Mesothelial cell of epicardium (in vitro differentiated cells): ENCODE results near the gene CFAP141. TPM values are rescaled to one million over a fixed set of nuclear protein-coding genes. Genes with fewer than 3 reads are reported as not detected.

ENCODE experiments used
- DNase-seq, 2 experiments: peaks; one replicate each; pipeline ENCODE4 v3.0.0; 2021; ENCODE audit warnings: low spot score in 2 of 2; ENCODE audit not compliant: unreplicated experiment in 2 of 2
- H3K27ac Mint-ChIP-seq: 2 replicates; pipeline ENCODE4 v1.8.0; 2021; ENCODE audit warnings: mixed read lengths
- H3K27me3 Mint-ChIP-seq: 2 replicates; pipeline ENCODE4 v1.8.0; 2021; ENCODE audit warnings: low read depth, mixed read lengths
- H3K36me3 Mint-ChIP-seq: 2 replicates; pipeline ENCODE4 v1.8.0; 2021; ENCODE audit warnings: mixed read lengths
- H3K4me1 Mint-ChIP-seq: 2 replicates; pipeline ENCODE4 v1.8.0; 2021; ENCODE audit warnings: mixed read lengths
- H3K4me3 Mint-ChIP-seq: 2 replicates; pipeline ENCODE4 v1.8.0; 2021; ENCODE audit warnings: mild to moderate bottlenecking, moderate library complexity, mixed read lengths
- H3K9me3 Mint-ChIP-seq: 2 replicates; pipeline ENCODE4 v1.8.0; 2021; ENCODE audit warnings: mixed read lengths
- total RNA-seq: library from RNA; stranded (reverse); gene quantifications from 3 replicates; pipeline ENCODE4 v1.2.1, GENCODE V29; 2021
- TF ChIP-seq, protein P1 (sequence below): fragments of 200-600 bp; sonication (generic); IDR thresholded peaks from one replicate; pipeline ENCODE4 v1.5.0; 2021; ENCODE audit warnings: antibody characterized with exemption; ENCODE audit not compliant: unreplicated experiment

CFAP141 gene
- total RNA-seq, 1 donor from 2014 or later, result not detected

DNA sequence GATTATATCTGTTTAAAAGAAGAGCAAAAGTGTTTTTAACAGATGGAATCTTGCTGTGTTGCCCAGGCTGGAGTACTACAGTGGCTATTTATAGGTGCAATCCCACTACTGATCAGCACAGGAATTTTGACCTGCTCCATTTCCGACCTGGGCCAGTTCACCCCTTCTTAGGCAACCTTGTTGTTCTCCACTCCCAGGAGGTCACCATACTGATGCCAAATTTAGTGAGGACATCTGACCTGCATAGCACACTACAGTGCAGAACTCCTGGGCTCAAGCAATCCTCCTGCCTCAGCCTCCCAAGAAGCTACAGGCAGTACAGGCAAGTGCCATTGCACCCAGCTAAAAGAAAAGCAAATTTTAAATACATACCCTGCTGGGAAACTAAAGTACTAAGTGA lies 39.9 kb downstream of the CFAP141 start:
- H3K27me3 Mint-ChIP-seq, result no peaks in the 10 kb centered on the region
- H3K4me1 Mint-ChIP-seq, result peaks cover under 1% of the 10 kb centered on the region
- H3K4me3 Mint-ChIP-seq, result no peak overlapping the region
- no peaks in the 10 kb centered on the region for H3K9me3 Mint-ChIP-seq
- TF ChIP-seq, protein P1, sequence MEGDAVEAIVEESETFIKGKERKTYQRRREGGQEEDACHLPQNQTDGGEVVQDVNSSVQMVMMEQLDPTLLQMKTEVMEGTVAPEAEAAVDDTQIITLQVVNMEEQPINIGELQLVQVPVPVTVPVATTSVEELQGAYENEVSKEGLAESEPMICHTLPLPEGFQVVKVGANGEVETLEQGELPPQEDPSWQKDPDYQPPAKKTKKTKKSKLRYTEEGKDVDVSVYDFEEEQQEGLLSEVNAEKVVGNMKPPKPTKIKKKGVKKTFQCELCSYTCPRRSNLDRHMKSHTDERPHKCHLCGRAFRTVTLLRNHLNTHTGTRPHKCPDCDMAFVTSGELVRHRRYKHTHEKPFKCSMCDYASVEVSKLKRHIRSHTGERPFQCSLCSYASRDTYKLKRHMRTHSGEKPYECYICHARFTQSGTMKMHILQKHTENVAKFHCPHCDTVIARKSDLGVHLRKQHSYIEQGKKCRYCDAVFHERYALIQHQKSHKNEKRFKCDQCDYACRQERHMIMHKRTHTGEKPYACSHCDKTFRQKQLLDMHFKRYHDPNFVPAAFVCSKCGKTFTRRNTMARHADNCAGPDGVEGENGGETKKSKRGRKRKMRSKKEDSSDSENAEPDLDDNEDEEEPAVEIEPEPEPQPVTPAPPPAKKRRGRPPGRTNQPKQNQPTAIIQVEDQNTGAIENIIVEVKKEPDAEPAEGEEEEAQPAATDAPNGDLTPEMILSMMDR, result no peak
- H3K36me3 Mint-ChIP-seq, result peaks cover 64% of the 10 kb centered on the region
- DNase-seq, result no peak
- no peak overlapping the region for H3K27ac Mint-ChIP-seq

DNA sequence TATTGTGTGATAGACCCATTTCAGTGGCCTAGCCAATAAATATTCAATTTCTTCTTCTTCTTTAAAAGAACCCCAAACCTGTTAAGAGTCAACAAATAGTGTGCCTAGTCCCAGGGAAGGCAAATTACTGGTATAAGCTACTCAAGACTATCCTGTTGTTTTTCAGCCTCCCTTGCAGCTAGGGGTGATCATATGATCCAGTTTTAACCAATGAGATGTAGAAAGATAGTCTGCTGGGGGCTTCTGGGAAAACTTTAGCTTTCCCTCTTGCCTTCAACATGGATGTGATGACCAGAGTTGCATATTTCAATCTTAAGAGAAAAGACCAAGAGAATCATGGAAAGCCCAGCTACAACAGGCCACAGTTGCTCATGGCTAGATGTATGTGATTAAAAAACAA lies 46.6 kb downstream of the CFAP141 start:
- no peak overlapping the region for H3K4me3 Mint-ChIP-seq
- TF ChIP-seq, protein P1, result no peak
- peaks cover 8% of the 10 kb centered on the region for H3K9me3 Mint-ChIP-seq
- DNase-seq, result no peak
- H3K27me3 Mint-ChIP-seq, result no peaks in the 10 kb centered on the region
- H3K36me3 Mint-ChIP-seq, result peaks cover 49% of the 10 kb centered on the region
- H3K4me1 Mint-ChIP-seq, result peaks cover 5% of the 10 kb centered on the region
- no peak overlapping the region for H3K27ac Mint-ChIP-seq

DNA sequence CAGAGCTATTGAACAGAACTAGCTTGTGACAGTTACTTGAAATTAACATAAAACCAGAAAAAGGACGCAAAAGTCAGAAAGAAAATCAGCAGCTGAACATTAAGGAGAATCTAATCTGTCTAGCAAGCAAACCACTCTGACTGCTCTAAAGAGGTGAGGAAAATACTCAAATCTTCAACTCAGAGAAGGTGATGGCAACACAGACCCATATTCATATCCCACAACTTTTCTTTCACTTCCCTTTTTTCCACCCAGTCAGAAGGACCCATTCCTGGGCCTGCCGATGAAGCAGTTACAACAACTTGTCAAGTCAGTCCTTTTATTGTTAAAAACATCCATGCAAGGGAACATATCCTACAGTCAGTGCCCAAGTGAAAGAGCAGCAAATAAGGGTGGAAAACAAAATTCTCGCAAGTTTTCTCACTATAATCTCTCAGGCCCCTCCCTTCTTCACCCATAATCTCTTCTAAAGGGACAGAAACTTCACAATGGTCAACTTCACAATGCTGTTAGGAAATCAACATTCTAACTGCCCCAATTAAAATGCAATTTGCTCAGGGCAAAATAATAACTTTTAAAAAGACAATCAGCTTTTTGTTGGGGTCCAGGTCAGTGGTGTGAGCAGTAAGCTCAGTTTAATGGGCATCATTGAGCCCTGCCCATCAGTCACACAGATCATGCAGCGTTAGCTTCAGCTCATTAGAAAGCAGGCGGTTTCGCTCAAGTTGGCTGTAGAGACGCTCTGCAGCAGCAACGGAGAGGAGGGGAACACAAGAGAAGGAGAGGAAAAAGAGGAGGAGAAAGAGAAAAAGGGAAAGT lies 47.6 kb downstream of the CFAP141 start:
- Mint-ChIP-seq H3K9me3 (peaks cover 8% of the 10 kb centered on the region), H3K4me3 (no peak overlapping the region), H3K27me3 (no peaks in the 10 kb centered on the region)

DNA sequence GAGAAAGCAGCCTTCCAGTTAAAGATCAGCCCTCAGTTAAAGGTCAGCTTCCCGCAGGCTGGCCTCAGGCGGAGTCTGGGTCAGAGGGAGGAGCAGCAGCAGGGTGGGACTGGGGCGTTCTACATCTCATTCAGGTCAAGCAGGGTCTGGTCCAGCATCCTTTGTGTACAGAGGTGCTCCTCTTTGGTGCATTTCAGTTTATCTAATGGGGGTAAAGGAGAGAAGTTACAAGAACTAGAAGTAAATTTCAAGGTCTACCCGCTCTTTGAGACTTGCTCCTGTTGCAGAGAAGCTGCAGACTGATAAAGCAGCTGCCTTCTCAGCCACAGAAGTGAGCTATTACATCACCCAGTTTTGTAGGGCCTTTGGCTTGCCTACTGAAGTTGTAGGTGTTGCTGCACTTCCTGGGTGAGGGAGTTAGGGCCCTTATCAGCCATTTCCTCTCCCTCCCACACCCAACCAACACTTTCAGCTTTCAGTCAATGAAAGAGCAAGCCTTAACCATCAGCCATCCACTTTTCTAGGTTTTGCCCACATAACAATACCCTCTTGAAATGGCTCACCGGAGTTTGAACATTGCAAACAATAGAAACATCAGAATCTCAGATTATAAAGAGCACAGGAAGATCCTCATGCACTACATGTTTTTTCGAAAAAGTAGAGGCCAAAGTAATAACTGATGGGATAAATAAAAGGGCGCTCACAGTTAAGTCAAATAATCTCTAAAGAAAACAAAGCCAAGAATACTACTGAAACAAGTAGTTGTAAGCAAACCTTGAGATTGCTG lies 48.4 kb downstream of the CFAP141 start:
- Mint-ChIP-seq H3K4me3 (no peak overlapping the region), H3K36me3 (peaks cover 36% of the 10 kb centered on the region), H3K27ac (peak overlapping the region; percentile 7), H3K4me1 (peaks cover 5% of the 10 kb centered on the region), H3K9me3 (peaks cover 8% of the 10 kb centered on the region), H3K27me3 (no peaks in the 10 kb centered on the region)
- TF ChIP-seq, protein P1, result no peak
- no peak for DNase-seq

More for the DNA sequence above, 47.6 kb downstream of the CFAP141 start:
- TF ChIP-seq, protein P1, result no peak
- Mint-ChIP-seq H3K36me3 (peaks cover 43% of the 10 kb centered on the region), H3K27ac (no peak overlapping the region), H3K4me1 (peaks cover 5% of the 10 kb centered on the region)
- no peak for DNase-seq

DNA sequence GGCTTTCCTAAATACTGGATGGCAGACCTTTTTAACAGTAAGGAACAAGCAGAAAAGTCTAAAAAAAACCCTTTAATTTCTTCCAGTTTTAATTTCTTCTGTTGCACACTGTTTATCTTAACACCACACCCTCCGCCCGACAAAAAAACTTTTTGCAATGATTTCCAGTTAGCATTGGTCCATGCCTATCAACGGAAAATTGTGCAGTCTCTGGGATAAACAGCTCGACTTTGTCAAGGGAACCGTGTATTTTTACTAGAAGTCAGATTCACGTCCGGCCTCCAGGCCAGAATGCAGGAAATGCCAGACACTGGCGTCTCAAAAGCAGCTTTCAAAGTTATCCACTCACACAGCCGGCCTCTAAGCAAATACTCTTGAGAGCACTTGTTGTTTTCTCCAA lies 50.9 kb downstream of the CFAP141 start:
- H3K27me3 Mint-ChIP-seq, result no peaks in the 10 kb centered on the region
- H3K36me3 Mint-ChIP-seq, result peaks cover 25% of the 10 kb centered on the region
- H3K27ac Mint-ChIP-seq, result peak overlapping the region; percentile 87
- peaks cover 6% of the 10 kb centered on the region for H3K9me3 Mint-ChIP-seq
- no peak overlapping the region for H3K4me3 Mint-ChIP-seq
- TF ChIP-seq, protein P1, result no peak
- DNase-seq, result no peak
- peaks cover 5% of the 10 kb centered on the region for H3K4me1 Mint-ChIP-seq
